WTC11 (cell line): ENCODE data around the gene SIK2. TPM values are rescaled to one million over a fixed set of nuclear protein-coding genes. Genes with fewer than 3 reads are reported as not detected.

Experiments used
- ATAC-seq: fragments of 200-7000 bp; cut with Tn5 transposase; 2 replicates; pipeline ENCODE4 v1.10.0; 2021; ENCODE audit warnings: mild to moderate bottlenecking, moderate library complexity
- CTCF ChIA-PET: fragments of 300-600 bp; sonication (Branson Sonifier 250); formaldehyde crosslinking; loops from one replicate; lab custom pipeline; 2021; ENCODE audit warnings: antibody characterized with exemption; lab: Charles Lee
- POLR2A ChIA-PET: fragments of 350-600 bp; sonication (Branson Sonifier 250); formaldehyde crosslinking; loops from one replicate; lab custom pipeline; 2021; ENCODE audit warnings: antibody characterized with exemption; lab: Charles Lee
- DNase-seq: peaks from one replicate; pipeline ENCODE4 v3.0.0; 2021; ENCODE audit warnings: low spot score
- H3K27ac Mint-ChIP-seq: 2 replicates; pipeline ENCODE4 v1.8.0; 2021; ENCODE audit warnings: mixed read lengths
- H3K27me3 Mint-ChIP-seq: 2 replicates; pipeline ENCODE4 v1.8.0; 2021; ENCODE audit warnings: low read depth, mild to moderate bottlenecking, moderate library complexity, mixed read lengths
- H3K36me3 Mint-ChIP-seq: 2 replicates; pipeline ENCODE4 v1.8.0; 2021; ENCODE audit warnings: mixed read lengths
- H3K4me1 Mint-ChIP-seq: 2 replicates; pipeline ENCODE4 v1.8.0; 2022; ENCODE audit warnings: mixed read lengths
- H3K4me3 Mint-ChIP-seq: 2 replicates; pipeline ENCODE4 v1.8.0; 2021; ENCODE audit warnings: mild to moderate bottlenecking, moderate library complexity, mixed read lengths
- H3K9me3 Mint-ChIP-seq: 2 replicates; pipeline ENCODE4 v1.8.0; 2021; ENCODE audit warnings: mixed read lengths
- EMX1 ChIP-seq: fragments of 250-450 bp; sonication (Bioruptor Pico); IDR thresholded peaks from 2 replicates; pipeline ENCODE4 v1.8.0; 2021; ENCODE audit warnings: mild to moderate bottlenecking
- MYBL2 ChIP-seq: sonication (generic); formaldehyde crosslinking; IDR thresholded peaks from 2 replicates; pipeline ENCODE4 v1.8.1; 2023; ENCODE audit warnings: mild to moderate bottlenecking, moderate library complexity, missing genetic modification reagents
- NFATC4 ChIP-seq: fragments of 250-450 bp; sonication (Bioruptor Pico); IDR thresholded peaks from 2 replicates; pipeline ENCODE4 v1.9.0; 2021; ENCODE audit warnings: mild to moderate bottlenecking
- NFE2L1 ChIP-seq: sonication (generic); formaldehyde crosslinking; IDR thresholded peaks from 2 replicates; pipeline ENCODE4 v1.8.1; 2023; ENCODE audit warnings: missing genetic modification reagents
- RORB ChIP-seq: fragments of 250-450 bp; sonication (Bioruptor Pico); IDR thresholded peaks from 2 replicates; pipeline ENCODE4 v1.9.0; 2021; ENCODE audit warnings: mild to moderate bottlenecking
- SP1 ChIP-seq: sonication (generic); formaldehyde crosslinking; conservative IDR thresholded peaks from 2 replicates; pipeline ENCODE4 v1.8.1; 2022; ENCODE audit warnings: missing genetic modification reagents
- TP53 ChIP-seq: sonication (generic); formaldehyde crosslinking; IDR thresholded peaks from 2 replicates; pipeline ENCODE4 v1.8.1; 2023; ENCODE audit warnings: mild to moderate bottlenecking, missing genetic modification reagents
- ZBTB21 ChIP-seq: sonication (generic); formaldehyde crosslinking; IDR thresholded peaks from 2 replicates; pipeline ENCODE4 v1.8.1; 2023; ENCODE audit warnings: mild to moderate bottlenecking, missing genetic modification reagents, borderline replicate concordance
- ZNF121 ChIP-seq: sonication (generic); formaldehyde crosslinking; IDR thresholded peaks from 2 replicates; pipeline ENCODE4 v1.8.0; 2023; ENCODE audit warnings: missing genetic modification reagents
- ZNF138 ChIP-seq: sonication (generic); formaldehyde crosslinking; conservative IDR thresholded peaks from 2 replicates; pipeline ENCODE4 v1.8.1; 2022; ENCODE audit warnings: mild to moderate bottlenecking, moderate library complexity, missing genetic modification reagents
- ZNF317 ChIP-seq: sonication (generic); formaldehyde crosslinking; IDR thresholded peaks from 2 replicates; pipeline ENCODE4 v1.8.1; 2023; ENCODE audit warnings: low read depth, mild to moderate bottlenecking, moderate library complexity, missing genetic modification reagents, borderline replicate concordance
- ZNF396 ChIP-seq: fragments of 250-450 bp; sonication (Bioruptor Pico); IDR thresholded peaks from 2 replicates; pipeline ENCODE4 v1.8.0; 2021; ENCODE audit warnings: mild to moderate bottlenecking, moderate library complexity, borderline replicate concordance
- ZNF671 ChIP-seq: fragments of 250-450 bp; sonication (Bioruptor Pico); IDR thresholded peaks from 2 replicates; pipeline ENCODE4 v1.8.0; 2021; ENCODE audit warnings: mild to moderate bottlenecking
- total RNA-seq: library from RNA; stranded (reverse); gene quantifications from 3 replicates; pipeline ENCODE4 v1.2.3, GENCODE V29; 2021
- TF ChIP-seq, protein P1 (sequence below): sonication (generic); formaldehyde crosslinking; IDR thresholded peaks from 2 replicates; pipeline ENCODE4 v1.8.1; 2022; ENCODE audit warnings: mild to moderate bottlenecking, missing genetic modification reagents, moderate library complexity, borderline replicate concordance
- TF ChIP-seq, protein P2 (sequence below): sonication (generic); formaldehyde crosslinking; IDR thresholded peaks from 2 replicates; pipeline ENCODE4 v1.8.1; 2022; ENCODE audit warnings: mild to moderate bottlenecking, moderate library complexity, missing genetic modification reagents
- TF ChIP-seq, protein P3 (sequence below): sonication (generic); formaldehyde crosslinking; conservative IDR thresholded peaks from 2 replicates; pipeline ENCODE4 v1.8.1; 2022; ENCODE audit warnings: mild to moderate bottlenecking, missing genetic modification reagents
- TF ChIP-seq, protein P4 (sequence below): sonication (generic); formaldehyde crosslinking; IDR thresholded peaks from 2 replicates; pipeline ENCODE4 v1.8.1; 2023; ENCODE audit warnings: mild to moderate bottlenecking, missing genetic modification reagents, moderate library complexity
- TF ChIP-seq, protein P5 (sequence below): sonication (generic); formaldehyde crosslinking; IDR thresholded peaks from 2 replicates; pipeline ENCODE4 v1.8.1; 2022; ENCODE audit warnings: low read depth, missing genetic modification reagents, borderline replicate concordance
- TF ChIP-seq, protein P6 (sequence below): sonication (generic); formaldehyde crosslinking; IDR thresholded peaks from 2 replicates; pipeline ENCODE4 v1.8.0; 2023; ENCODE audit warnings: mild to moderate bottlenecking, missing genetic modification reagents

Gene SIK2
- total RNA-seq, 1 experiment from 2014 or later: 7.2 TPM

DNA sequence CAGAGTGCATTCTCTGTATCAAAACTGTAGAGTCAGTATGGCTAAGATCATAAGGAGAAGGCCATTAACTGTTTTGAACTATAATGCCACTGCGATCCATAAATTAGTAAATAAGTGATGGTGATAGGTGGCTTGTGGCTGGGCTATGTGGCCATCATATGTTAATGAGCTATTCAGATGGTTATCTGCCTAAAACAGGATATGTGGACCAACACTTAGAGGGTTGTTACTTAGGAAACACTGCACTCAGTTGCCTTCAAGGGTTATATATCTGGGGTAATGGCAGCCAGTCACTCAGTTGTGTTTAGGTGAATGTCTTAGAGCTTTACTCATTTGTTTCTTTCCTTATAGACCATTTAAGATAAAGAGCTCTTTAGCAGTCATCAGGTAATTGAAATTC is 97.9 kb downstream of the SIK2 start:
- TF ChIP-seq ZBTB21 (CRISPR knock-in tag) (no peak), SP1 (CRISPR knock-in tag) (no peak), NFATC4 (no peak), NFE2L1 (CRISPR knock-in tag) (no peak), RORB (CRISPR knock-in tag) (no peak), MYBL2 (CRISPR knock-in tag) (no peak)
- TF ChIP-seq, protein P1, sequence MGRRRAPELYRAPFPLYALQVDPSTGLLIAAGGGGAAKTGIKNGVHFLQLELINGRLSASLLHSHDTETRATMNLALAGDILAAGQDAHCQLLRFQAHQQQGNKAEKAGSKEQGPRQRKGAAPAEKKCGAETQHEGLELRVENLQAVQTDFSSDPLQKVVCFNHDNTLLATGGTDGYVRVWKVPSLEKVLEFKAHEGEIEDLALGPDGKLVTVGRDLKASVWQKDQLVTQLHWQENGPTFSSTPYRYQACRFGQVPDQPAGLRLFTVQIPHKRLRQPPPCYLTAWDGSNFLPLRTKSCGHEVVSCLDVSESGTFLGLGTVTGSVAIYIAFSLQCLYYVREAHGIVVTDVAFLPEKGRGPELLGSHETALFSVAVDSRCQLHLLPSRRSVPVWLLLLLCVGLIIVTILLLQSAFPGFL: no peak
- TF ChIP-seq, protein P2, sequence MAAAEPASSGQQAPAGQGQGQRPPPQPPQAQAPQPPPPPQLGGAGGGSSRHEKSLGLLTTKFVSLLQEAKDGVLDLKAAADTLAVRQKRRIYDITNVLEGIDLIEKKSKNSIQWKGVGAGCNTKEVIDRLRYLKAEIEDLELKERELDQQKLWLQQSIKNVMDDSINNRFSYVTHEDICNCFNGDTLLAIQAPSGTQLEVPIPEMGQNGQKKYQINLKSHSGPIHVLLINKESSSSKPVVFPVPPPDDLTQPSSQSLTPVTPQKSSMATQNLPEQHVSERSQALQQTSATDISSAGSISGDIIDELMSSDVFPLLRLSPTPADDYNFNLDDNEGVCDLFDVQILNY (CRISPR knock-in tag): no peak
- TF ChIP-seq, protein P3, sequence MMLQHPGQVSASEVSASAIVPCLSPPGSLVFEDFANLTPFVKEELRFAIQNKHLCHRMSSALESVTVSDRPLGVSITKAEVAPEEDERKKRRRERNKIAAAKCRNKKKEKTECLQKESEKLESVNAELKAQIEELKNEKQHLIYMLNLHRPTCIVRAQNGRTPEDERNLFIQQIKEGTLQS: no peak
- H3K4me3 Mint-ChIP-seq: no peak overlapping the region
- ATAC-seq (no peak), DNase-seq (no peak)
- H3K27ac Mint-ChIP-seq: no peak overlapping the region; the same call in 1 of the 2 replicates
- ChIA-PET CTCF (no interaction called here), POLR2A (no interaction called here)
- H3K4me1 Mint-ChIP-seq: peaks cover 12% of the 10 kb centered on the region
- H3K9me3 Mint-ChIP-seq: no peaks in the 10 kb centered on the region
- H3K27me3 Mint-ChIP-seq: no peaks in the 10 kb centered on the region
- H3K36me3 Mint-ChIP-seq: peaks cover 4% of the 10 kb centered on the region; the same call in 1 of the 2 replicates

DNA sequence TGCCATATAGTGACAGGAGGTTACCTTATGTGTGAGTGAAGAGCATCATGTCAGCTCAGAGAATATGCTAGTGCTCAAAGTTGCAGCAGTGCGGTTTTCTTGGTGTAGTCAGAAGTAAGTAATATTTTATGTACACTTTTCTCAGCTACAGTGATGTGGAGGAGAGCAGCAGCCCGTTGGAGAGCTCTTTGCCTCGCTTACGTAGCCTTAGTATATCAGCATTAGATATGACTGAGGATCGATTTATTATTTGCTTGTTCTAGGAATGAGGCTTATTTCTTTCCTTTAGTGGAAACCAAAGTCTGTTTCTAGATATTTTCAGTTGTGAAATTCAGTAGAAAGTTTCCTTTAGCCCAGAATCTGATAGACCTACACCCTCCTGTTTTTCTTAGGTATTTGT is 100.4 kb downstream of the SIK2 start:
- H3K4me3 Mint-ChIP-seq: no peak overlapping the region
- TF ChIP-seq, protein P4, sequence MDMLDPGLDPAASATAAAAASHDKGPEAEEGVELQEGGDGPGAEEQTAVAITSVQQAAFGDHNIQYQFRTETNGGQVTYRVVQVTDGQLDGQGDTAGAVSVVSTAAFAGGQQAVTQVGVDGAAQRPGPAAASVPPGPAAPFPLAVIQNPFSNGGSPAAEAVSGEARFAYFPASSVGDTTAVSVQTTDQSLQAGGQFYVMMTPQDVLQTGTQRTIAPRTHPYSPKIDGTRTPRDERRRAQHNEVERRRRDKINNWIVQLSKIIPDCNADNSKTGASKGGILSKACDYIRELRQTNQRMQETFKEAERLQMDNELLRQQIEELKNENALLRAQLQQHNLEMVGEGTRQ: no peak
- TF ChIP-seq TP53 (CRISPR knock-in tag): no peak
- no peak for TF ChIP-seq ZNF317 (CRISPR knock-in tag)
- no peak for TF ChIP-seq ZNF396 (CRISPR knock-in tag)
- TF ChIP-seq ZNF121 (CRISPR knock-in tag): no peak
- TF ChIP-seq EMX1 (CRISPR knock-in tag): no peak
- TF ChIP-seq ZNF138 (CRISPR knock-in tag): no peak
- no peak for TF ChIP-seq ZNF671
- TF ChIP-seq, protein P5, sequence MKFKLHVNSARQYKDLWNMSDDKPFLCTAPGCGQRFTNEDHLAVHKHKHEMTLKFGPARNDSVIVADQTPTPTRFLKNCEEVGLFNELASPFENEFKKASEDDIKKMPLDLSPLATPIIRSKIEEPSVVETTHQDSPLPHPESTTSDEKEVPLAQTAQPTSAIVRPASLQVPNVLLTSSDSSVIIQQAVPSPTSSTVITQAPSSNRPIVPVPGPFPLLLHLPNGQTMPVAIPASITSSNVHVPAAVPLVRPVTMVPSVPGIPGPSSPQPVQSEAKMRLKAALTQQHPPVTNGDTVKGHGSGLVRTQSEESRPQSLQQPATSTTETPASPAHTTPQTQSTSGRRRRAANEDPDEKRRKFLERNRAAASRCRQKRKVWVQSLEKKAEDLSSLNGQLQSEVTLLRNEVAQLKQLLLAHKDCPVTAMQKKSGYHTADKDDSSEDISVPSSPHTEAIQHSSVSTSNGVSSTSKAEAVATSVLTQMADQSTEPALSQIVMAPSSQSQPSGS: no peak
- TF ChIP-seq, protein P6, sequence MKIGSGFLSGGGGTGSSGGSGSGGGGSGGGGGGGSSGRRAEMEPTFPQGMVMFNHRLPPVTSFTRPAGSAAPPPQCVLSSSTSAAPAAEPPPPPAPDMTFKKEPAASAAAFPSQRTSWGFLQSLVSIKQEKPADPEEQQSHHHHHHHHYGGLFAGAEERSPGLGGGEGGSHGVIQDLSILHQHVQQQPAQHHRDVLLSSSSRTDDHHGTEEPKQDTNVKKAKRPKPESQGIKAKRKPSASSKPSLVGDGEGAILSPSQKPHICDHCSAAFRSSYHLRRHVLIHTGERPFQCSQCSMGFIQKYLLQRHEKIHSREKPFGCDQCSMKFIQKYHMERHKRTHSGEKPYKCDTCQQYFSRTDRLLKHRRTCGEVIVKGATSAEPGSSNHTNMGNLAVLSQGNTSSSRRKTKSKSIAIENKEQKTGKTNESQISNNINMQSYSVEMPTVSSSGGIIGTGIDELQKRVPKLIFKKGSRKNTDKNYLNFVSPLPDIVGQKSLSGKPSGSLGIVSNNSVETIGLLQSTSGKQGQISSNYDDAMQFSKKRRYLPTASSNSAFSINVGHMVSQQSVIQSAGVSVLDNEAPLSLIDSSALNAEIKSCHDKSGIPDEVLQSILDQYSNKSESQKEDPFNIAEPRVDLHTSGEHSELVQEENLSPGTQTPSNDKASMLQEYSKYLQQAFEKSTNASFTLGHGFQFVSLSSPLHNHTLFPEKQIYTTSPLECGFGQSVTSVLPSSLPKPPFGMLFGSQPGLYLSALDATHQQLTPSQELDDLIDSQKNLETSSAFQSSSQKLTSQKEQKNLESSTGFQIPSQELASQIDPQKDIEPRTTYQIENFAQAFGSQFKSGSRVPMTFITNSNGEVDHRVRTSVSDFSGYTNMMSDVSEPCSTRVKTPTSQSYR (CRISPR knock-in tag): no peak
- DNase-seq: no peak
- POLR2A ChIA-PET: no interaction called here
- no peaks in the 10 kb centered on the region for H3K9me3 Mint-ChIP-seq
- H3K27ac Mint-ChIP-seq: no peak overlapping the region
- H3K4me1 Mint-ChIP-seq: peaks cover 12% of the 10 kb centered on the region
- CTCF ChIA-PET: no interaction called here
- peaks cover 6% of the 10 kb centered on the region; the same call in 1 of the 2 replicates for H3K36me3 Mint-ChIP-seq
- ATAC-seq: no peak
- no peaks in the 10 kb centered on the region for H3K27me3 Mint-ChIP-seq
